D721Med (cell line): Measurements from ENCODE around the gene TYW5.

Source experiments
- DNase-seq: peaks from one replicate; pipeline ENCODE4 v3.0.0; 2011; ENCODE audit warnings: low spot score; ENCODE audit not compliant: insufficient read length
- FAIRE-seq: peaks from 2 replicates; lab custom pipeline; 2011; peaks lifted over from hg19 to GRCh38; lab: Jason Lieb, UNC
- TF ChIP-seq, protein P1 (sequence below): IDR thresholded peaks from 2 replicates; pipeline ENCODE4 v1.5.1; 2012; ENCODE audit warnings: mild to moderate bottlenecking, control low read depth; ENCODE audit not compliant: insufficient read depth; ENCODE audit errors: missing control alignments

TYW5 gene

DNA sequence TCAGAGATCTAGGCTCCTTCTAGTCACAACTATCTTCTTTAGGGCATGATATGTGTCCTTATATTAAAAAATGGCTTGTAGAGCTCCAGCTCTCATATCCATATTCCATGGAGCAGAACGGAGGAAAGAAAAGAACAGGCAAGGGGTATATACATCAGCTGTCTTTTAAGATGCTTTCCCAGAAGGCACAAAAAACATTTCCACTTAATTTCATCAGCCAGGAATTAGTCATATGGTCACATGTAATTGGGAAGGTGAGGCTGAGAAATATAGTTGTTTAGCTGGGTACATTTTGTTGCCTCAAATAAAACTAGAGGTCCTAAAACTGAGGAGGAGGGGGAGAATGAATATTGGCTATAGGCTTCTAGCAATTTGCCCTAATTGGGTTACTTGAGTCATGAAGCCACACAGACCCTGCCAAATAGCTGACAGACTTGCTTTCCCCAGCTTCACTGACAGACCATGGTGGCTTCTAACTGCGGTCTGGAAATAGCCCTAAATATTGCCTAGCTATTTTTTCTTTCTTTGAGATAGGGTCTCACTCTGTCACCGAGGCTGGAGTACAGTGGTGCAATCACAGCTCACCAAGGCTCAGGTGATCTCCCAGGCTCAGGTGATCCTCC, 20.1 kb upstream of the TYW5 start:
- TF ChIP-seq, protein P1, sequence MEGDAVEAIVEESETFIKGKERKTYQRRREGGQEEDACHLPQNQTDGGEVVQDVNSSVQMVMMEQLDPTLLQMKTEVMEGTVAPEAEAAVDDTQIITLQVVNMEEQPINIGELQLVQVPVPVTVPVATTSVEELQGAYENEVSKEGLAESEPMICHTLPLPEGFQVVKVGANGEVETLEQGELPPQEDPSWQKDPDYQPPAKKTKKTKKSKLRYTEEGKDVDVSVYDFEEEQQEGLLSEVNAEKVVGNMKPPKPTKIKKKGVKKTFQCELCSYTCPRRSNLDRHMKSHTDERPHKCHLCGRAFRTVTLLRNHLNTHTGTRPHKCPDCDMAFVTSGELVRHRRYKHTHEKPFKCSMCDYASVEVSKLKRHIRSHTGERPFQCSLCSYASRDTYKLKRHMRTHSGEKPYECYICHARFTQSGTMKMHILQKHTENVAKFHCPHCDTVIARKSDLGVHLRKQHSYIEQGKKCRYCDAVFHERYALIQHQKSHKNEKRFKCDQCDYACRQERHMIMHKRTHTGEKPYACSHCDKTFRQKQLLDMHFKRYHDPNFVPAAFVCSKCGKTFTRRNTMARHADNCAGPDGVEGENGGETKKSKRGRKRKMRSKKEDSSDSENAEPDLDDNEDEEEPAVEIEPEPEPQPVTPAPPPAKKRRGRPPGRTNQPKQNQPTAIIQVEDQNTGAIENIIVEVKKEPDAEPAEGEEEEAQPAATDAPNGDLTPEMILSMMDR: no peak
- DNase-seq: no peak
- no peak for FAIRE-seq

DNA sequence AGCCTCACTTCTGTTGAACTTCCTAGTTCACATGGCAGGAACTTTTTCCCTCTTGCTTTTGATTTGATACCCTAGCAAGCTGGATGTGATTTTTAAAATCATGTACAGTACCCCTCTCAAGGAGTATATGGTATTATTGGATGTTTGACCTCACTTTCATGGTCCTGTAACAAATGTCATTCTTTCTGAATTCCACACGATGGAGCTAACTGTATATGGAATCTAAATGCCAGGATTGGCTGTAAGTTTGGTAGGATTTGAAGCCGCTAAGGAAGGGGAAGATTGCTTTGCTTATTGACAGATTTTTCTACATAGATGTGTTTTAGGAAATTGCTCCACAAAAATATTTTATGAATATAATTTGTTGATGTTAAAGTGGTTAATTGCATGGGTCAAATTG, 18.4 kb upstream of the TYW5 start:
- FAIRE-seq (peak; percentile 74), DNase-seq (no peak)
- TF ChIP-seq, protein P1: peak; percentile 80

DNA sequence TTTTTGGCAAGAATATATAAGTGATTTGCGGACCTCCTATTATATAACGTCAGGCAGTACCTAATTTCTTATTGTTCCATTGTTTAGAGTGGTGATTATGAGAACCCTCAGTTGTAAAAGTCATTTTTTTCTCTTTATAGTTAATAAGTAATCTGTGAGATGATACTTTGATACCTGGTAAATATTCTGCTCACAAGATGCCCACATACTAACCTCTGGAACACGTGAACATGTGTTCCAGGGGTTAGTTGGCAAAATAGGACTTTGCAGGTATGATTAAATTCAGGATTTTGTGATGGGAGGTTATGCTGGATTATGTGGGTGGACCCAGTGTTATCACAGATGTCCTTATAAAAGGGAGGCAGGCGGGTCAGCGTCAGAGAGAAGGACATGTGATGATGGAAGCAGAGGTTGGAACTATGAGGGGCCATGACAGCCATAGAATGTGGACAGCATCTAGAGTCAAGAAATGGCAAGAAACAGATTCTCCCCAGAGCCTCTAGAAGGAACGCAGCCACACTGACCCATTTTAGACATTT, 16.9 kb upstream of the TYW5 start:
- FAIRE-seq: no peak
- no peak for DNase-seq
- TF ChIP-seq, protein P1: no peak

DNA sequence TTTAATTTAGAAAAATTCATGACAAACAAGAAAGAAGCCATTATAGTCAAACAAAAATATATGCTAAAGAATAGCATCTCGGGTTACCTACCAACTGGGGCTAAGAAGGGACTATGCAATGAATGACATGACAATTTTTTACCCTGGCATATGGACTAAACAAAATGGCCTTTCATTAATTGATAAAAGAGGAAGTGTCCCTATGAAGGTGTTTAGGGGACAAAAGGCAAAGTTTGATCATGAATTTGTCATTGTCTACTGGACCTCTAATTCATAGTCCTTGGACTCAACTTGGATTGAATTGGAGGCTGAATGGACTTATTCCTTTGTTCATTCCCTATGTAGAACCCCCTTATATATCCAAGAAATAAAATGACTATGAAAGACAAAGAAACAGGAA, 12.8 kb upstream of the TYW5 start:
- FAIRE-seq (no peak), DNase-seq (no peak)
- TF ChIP-seq, protein P1: no peak

DNA sequence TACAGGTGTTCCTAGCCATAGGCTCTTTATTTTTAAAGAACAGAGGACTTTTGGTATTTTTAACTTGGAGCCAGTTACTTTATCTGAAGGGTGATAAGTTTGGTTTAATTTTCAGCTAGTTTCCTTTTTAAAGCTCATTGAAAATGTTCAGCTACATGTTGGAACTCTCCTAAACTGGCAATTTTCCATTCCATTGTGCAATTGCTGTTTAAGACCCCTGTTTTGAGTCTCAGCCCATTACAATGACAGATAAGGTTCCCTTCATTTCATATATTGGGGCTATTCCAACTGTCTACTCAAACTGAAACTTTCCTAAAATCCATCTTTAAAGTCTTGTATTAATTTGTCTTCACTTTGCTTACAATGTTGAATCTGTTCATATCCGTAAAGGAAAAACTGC, 11.7 kb upstream of the TYW5 start:
- DNase-seq: no peak
- TF ChIP-seq, protein P1: no peak
- no peak for FAIRE-seq

DNA sequence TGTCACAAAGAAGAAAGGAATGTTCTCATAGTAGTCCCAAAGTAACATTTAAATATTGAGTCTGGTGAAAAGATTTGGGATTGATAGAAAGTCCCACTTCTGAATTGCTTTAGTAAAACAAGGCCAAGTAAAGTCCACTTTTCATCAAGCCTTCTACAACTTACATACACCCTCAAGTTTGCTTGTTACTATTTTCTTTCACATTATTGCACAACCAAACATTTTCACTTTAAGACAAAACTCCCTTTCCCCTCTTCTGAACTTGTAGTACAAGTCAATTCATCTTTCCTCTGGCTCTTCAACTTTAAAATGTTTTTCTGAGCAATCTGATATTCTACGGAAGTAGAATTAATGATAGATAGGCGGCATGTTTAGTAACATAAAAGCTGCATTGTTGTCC, 11.1 kb upstream of the TYW5 start:
- no peak for DNase-seq
- FAIRE-seq: no peak
- TF ChIP-seq, protein P1: no peak

DNA sequence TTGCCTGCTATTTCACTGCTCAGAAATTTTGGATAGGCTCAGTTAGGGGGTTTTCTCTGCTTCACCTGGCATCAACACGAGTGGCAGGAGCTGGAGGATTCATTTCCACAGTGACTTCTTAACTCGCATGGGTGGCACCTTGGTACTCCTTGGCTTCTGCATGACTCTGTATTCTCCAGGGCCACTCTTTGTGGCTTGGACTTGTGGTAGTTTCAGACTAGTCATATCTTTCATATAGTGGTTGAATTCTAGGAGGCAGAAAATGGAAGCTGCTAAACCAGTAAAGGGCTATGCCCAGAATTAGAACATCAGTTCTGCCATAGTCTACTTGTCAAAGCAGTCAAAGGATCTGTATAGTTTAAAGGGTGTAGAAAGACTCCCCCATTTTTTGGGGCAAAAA, 6.9 kb upstream of the TYW5 start:
- TF ChIP-seq, protein P1: no peak
- FAIRE-seq: no peak

More for the DNA sequence above, 6.9 kb upstream of the TYW5 start:
- DNase-seq: no peak
